Activated effector memory CD4-positive, alpha-beta T cell treated with Interleukin-2 at 50 U/mL for 16 hours (primary cell): ENCODE results near the gene CLTCL1.
"Not testable (repeated sequence)": the region's sequence is repeated elsewhere in the genome, so short reads cannot be mapped to it uniquely, and the experiment has no call there.

ENCODE experiments used
- DNase-seq: peaks from one replicate; pipeline ENCODE4 v3.0.0-alpha.2; 2020

Gene CLTCL1

DNA sequence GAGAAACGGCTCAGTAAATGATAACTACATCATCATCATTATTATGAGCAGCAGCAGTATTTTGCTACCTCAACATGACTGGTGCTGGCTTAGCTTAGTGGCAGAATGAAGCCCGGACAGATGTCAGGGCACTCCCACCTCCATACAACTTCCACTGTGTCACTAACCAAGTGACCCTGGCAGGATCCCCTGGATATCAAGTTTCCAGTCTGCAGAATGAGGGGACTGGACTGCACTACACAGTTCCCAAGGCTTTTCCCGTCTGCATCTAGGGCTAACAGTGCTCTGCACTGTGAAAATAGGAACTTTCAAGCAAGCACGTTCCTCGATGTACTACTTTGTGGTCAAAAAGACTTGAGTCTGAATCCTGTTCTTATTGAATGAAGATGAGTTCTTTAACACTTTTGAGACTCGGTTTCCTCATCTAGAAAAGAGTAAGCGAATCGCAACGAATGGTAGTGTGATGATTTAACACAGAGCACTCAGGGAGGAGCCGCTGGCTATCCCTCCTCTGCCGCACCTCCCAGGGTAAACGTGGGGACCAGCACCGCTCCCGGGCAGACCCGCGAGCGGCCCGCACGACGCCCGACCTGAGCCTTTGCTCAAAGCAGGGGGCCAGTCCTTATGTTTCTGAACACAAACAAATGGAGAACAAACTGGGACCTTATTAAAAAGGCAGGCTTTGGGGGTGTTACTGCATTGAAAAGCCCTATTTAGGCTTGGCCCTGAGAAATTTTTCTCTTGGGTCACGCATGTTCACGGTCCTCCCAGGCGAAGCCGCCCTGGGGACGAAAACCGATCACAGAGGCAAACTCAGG, 910 bp downstream of the CLTCL1 start:
- no peak for DNase-seq

DNA sequence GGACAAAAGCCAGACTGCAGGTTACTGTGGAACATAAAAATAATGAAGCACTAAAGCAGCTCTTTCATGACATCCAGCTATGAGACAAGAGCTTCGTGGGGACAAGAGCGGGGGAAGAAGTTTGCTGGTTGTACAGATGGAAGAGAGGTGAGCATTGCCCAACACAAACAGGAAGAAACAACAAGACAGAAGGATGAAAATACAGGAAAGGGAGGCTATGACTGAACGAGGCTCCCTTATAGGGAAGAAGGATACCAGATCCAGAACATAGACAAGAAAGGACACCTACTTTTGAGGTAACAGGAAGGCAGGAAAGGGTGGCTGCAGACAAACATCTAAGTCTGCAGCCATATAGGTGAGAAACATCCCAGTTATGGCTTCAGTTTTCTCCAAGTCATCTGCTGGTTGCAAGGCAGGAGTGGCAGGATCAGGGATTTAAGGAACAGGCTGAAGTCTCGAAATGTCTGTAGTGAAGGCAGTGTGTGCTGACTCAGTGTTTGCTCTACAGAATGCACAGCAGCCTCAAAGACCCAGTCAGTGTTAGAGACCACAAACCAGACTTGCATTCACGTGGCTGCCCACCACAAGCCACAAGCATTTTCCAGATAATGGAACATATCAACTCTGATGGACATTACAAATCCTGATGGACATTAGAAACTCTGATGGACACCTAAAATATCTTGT, 1.9 kb downstream of the CLTCL1 start:
- DNase-seq, result no peak

DNA sequence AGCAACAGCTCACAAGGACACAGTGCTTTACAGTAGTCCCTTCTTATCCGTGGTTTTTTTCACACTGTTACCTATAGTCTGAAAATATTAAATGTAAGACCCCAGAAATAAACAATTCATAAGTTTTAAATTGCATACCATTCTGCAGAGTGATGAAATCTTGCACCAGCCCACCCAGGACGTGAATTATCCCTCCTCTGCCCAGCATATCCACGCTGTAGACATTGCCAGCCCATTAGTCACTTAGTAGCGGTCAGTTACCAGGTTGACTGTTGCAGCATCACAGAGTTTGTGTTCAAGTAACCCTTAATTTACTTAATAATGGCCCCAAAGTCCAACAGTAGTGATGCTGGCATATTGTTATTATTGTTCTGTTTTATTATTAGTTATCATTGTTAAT, 3.6 kb downstream of the CLTCL1 start:
- no peak for DNase-seq

DNA sequence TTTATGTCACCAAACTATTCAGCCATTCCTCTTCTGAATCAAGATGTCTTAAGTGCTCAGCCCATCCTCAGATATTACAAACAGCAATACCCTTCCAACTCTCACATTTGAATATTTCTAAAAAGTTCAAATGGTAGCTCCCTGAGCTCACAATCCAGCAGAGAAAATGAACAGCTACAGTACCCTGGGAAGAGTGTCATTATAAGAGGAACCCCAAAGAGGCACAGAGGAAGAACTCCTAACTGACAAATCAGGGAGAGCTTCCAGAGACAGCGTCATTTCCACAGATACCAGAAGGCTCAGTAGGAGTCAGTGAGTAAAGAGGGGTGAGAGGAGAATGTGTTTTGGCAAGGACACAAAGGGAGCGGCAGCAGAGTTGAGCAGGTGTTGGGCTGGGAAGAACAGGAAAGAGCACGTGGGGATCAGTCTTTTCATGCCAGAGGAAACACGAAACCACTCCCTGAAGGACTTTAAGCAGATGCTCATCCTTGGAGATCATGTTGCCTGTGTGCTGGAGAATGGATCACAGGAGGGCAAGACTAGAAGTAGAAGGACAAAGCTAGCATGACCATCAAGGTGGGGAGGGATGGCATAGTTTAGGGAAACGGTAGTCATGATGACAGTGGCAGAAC, 4.3 kb downstream of the CLTCL1 start:
- DNase-seq, result no peak

DNA sequence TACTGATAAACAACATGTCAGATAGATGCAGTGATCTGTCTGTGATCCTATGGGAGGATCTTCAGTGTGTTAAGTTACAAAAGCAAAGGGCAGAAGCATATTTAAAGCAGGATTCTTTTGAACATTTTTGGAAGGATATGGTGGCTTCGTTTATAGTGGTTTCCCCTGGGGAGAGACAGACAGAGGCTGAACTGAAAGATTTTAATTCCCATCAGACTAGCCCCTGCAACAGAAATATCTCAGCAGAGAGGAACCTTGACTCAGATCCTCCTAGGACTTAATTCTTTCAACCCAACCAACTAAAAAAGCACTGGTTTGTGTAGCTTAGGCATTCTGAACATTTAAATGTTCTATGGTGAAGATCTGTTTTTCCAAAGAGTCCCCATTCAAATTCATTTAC, 5.7 kb downstream of the CLTCL1 start:
- DNase-seq, result no peak

DNA sequence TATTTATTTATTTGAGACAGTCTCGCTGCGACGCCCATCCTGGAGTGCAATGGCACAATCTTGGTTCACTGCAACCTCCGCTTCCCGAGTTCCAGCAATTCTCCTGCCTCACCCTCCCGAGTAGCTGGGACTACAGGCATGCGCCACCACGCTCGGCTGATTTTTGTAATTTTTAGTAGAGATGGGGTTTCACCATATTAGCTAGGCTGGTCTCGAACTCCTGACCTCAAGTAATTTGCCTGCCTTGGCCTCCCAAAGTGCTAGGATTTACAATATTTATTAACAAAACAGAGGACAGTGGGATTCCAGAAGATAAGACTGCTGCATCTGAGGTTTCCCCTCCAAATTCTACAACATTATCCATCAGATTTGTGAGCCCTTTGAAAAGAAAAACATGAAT, 12.4 kb downstream of the CLTCL1 start:
- DNase-seq, result not testable (repeated sequence)

DNA sequence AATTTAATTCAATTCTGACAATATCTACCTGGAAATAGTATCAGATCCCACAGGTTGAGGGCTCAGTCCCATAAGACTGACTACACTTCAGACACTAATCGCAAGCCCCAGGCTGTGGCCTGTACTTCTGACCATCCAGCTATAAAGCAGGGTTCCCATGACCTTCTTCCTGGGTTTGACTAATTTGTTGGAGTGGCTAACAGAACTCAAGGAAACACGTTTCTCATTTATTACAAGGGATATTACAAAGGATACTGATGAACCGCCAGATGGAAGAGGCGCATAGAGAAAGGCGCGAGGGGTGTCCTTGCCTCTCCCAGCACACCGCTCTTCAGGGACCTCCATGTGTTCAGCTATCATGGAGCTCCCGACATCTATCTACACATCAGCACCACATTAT, 13.7 kb downstream of the CLTCL1 start:
- DNase-seq, result no peak

DNA sequence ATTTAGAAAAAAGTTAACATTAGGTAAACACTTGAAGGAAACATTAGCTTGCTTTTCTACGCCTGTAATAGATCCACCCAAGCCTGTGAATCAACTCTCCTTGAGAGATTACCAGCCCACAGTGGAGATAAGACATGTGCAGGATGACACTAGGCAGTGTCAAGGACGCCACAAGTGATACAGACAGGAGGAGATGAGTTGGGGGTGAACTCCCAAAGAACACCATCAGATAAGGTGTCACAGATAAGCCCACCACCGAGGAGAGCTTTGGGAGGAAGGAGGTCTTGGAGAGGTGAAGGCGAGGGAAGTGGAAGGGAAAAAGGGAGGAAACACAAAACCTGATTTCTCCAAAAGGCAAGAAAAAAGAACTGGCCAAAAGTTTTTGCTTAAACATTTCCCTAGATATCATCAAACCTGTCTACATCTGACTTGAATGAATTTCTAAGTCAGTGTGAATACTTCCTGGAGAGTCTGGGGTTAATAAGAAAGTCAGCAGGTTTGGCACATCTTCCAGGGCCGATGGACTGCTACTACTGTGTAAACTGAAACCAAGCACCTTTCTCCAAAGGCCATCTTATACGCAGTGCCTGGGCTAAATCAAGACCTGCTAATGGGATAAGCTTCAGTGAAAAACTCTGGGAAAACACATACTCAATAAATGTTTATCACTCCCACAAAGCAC, 15.5 kb downstream of the CLTCL1 start:
- DNase-seq, result no peak

DNA sequence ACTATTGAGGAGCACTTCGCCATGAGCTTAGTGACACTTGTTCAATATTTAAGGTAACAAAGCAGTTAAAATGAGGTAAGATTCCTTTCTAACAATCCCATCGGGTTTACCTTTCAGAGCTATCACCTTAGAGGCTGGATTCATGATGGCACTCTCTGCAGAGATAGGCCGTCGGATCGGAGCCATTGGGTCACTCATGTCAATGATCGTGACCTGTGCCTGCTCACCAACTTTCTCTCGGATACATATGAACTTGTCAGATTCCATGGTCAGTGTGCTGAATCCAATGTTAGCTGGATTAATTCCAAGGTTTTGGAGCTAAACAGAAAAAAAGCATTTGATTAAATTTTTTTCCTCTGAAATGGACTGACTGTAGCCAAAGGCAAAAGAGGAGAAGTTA, 16.0 kb downstream of the CLTCL1 start:
- no peak for DNase-seq

DNA sequence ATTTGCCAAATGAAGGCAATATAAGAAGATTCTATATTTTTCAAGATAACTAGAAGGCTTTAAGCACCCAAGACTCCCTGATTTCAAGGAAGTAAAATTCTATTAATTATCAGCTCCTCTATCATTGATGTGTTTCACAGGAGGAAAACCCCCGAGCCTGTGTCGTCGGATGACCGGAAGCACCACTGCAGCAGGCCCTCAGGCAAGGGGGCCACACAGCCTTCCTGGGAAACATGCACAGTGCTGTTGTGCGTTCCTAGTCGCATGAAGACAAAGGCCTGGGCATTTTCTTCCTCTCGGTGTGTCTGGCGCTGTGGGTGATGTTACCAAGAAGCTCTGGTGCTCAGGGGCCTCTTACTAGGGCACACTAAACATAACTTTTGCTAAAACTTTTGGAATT, 16.4 kb downstream of the CLTCL1 start:
- no peak for DNase-seq

DNA sequence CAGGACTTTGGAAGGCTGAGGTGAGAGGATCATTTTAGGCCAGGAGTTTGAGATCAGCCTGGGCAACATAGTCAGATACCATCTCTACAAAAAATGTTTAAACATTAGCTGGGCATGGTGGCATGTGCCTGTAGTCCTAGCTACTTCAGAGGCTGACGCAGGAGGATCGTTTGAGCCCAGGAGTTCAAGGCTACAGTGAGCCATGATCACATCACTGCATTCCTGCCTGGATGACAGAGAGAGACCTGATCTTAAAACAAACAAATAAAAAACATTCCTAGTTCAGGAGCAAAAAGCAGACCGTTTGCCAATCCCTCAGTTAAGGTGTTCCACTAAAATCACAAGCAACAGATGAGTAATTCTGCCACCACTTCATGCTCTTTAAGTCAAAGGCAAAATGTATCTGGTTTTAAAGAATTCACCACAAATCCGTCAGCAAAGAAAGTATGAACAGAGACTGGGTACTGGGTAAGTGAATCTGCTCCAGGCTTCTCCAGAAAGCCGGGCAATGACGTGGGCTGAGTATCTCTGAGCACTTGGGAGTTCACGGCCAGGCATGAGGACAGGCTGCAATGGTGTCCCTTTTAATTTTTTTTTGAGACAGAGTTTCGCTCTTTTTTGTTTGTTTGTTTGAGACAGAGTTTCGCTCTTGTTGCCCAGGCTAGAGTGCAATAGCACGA, 19.5 kb downstream of the CLTCL1 start:
- no peak for DNase-seq

DNA sequence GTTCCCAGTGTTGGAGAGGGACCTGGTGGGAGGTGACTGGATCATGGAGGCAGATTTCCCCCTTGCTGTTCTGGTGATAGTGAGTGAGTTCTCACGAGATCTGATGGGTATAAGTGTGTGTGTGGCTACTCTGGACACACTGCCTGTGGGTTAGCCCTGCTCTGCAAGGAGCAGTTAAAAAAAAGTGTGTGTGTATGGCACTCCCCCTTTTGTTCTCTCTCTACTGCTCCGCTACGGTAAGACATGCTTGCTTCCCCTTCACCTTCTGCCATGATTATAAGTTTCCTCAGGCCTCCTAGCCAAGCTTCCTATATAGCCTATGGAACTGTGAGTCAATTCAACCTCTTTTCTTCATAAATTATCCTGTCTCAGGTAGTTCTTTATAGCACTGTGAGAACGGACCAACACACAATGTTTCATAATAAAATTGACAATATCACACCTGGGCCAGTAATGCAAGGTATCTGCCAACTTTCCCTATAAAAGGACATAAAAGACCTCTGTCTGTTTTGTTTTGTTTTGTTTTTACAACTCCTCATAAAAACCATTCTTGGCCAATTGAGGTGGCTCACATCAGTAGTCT, 20.2 kb downstream of the CLTCL1 start:
- no peak for DNase-seq

DNA sequence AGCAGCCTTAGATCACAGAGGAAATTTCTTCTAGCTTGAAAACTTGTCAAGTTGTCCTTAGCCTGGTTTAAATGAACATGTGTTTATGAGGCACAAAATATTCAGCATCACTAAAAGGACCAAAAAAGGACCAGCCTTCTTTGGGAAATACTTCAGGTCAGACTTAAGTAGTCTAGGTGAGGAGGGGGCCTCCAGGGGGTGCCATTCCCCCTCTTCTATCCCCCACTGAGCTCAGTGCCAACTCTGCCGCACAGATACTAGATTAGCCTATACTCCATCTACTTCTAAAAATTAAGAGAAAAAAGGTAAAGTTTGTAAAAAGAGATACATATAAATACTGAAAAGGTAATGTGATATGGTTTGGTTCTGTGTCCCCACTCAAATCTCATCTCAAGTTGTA, 20.6 kb downstream of the CLTCL1 start:
- DNase-seq, result no peak

DNA sequence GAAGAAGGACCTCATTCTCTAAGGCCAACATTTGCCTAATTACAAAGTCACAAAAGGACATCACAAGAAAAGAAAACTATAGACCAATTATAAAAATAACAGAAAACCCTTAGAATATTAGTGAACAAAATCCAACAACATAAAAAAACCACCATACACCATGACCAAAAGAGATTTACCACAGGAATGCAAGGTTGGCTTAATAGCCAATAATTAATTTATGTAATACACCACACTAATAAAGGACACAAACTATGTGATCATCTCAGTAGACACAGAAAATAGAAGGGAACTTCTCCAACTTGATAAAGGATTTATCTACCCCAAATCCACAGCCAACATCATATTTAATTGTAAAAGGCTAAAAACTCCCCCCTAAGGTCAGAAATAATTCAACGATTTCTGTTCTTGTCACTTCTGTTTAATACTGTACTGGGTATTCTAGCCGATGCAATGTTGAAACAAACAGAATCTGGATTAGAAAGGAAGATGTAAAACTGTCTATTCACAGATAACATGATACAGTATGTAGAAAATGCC, 24.9 kb downstream of the CLTCL1 start:
- no peak for DNase-seq

DNA sequence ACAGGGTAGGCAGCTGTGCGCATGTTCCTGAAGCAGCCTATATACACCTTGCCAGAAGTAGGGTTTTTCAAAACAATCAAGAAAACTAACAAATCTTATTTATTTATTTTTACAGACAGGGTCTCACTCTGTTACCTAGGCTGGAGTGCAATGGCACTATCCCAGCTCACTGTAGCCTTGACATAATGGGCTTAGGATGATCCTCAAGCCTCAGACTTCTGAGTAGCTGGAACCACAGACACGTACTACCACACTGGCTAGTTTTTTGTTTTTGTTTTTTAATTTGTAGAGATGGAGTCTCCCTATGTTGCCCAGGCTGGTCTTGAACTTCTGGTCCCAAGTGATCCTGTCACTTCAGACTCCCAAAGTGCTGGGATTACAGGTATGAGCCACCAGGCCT, 25.7 kb downstream of the CLTCL1 start:
- DNase-seq, result no peak

DNA sequence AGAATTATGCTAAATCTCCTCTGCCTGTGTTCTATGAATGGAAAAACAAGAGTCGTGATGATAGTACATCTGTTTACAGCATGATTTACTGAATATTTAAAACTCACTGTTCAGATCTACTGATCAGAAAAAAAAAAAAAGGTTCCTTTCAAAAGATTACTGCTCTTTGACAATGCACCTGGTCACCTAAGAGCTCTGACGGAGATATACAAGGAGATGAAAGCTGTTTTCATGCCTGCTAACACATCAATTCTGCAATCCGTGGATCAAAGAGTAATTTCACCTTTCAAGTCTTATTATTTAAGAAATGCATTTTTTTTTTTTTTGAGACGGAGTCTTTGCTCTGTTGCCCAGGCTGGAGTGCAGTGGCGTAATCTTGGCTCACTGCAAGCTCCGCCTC, 30.7 kb downstream of the CLTCL1 start:
- DNase-seq, result no peak

DNA sequence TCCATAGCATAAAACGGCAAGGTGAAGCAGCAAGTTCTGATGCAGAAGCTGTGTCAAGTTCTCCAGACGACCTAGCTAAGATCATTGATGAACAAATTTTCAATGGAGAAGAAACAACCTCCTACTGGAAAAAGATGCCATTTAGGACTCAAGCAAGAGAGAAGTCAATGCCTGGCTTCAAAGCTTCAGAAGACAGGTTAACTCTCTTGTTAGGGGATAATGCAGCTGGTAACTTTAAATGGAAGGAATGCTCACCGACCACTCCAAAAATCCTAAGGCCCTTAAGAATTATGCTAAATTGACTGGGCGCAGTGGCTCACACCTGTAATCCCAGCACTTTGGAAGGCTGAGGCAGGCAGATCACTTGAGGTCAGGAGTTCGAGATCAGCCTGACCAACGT, 31.3 kb downstream of the CLTCL1 start:
- no peak for DNase-seq

DNA sequence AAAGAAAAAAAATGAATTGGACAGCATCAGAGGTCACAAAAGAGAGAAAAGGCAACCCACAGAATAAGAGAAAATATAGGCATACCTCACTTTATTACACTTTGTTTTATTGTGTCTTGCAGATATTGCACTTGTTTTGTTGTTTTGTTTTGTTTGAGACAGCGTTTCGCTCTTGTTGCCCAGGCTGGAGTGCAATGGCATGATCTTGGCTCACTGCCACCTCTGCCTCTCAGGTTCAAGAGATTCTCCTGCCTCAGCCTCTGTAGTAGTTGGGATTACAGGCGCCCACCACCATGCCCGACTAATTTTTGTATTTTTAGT, 32.6 kb downstream of the CLTCL1 start:
- DNase-seq, result not testable (repeated sequence)

DNA sequence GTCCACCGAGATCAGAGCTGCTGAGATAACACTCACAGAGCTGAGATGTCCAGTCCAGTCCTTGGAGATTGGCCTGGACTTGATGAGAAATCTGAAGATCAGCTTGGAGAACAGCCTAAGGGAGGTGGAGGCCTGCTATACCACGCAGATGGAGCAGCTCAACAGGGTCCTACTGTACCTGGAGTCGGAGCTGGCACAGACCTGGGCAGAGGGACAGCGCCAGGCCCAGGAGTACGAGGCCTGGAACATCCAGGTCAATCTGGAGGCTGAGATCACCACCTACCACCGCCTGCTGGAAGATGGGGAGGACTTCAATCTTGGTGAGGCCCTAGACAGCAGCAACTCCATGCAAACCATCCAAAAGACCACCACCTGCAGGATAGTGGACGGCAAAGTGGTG, 33.1 kb downstream of the CLTCL1 start:
- DNase-seq, result no peak

DNA sequence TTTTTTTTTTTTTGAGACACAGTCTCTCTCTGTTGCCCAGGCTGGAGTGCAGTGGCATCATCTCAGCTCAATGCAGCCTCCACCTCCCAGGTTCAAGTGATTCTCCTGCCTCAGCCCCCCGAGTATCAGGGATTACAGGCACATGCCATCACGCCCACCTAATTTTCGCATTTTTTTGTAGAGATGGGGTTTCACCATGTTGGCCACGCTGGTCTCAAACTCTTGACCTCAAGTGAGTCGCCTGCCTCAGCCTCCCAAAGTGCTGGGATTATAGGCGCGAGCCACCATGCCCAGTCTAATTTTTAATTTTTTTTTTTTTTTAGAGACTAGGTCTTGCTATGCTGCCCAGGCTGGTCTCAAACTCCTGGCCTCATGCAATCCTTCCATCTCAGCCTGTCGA, 35.2 kb downstream of the CLTCL1 start:
- DNase-seq, result not testable (repeated sequence)

DNA sequence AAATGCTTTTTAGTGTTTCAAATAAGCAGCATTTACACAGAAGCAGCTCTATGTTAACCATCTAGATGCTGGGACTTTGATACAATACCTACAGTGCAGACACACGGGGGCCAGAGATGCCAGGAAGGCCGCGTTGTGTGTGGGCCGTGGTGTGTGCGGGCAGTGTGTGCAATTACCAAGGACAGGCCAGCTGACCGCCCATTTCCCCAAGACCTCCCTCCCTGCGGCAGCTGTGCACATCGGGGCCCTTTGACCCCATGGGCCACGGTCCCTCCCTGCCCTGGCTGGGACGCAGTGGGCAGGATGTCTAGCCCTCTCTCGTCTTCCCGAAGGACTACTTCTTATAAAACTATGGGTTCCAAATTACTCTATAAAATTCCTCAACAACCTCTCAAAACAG, 38.4 kb downstream of the CLTCL1 start:
- DNase-seq, result no peak

DNA sequence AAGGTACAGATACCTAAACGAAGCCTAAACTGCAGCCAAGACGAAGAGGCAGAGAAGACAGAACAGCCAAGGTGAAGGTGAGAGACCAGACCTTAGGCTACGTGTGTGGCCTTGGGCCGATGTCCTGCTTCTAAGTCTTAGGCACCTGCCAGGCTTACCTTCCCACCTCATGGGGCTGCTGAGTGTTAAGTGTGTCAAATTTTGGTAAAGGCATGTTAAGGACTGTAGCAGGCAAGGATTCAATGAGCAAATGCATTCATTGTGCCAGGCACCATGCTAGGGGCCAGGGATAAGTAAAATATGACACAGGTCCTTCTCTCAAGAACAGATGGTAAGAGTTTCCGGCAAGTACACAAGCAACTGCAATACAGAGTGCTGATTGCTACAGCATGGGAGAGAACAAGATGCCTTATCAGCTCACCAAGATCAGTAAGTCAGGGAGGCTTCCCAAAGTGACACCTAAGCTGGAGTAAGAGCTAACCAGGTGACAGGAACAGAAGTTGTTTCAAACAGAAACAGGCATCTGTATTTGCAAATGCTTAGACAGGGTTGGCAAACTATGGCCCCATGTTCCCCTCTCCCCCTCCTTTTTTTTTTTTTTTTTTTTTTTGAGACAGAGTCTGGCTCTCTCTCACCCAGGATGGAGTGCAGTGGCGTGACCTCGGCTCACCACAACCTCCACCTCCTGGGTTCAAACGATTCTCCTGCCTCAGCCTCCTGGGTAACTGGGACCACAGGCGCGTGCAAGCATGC, 46.7 kb downstream of the CLTCL1 start:
- no peak for DNase-seq
